Cardiac fibroblast (primary cell): Measurements from ENCODE around the gene PLA2G7.

Source experiments
- DNase-seq, 2 donors: peaks; one replicate each; pipeline versions ENCODE4 v3.0.0 to v3.0.0-alpha.2; 2010; ENCODE audit warnings: low read depth in 2 of 2
- H3K4me3 ChIP-seq, 2 donors: replicated peaks in 1 of 2; 1 replicate in 1 of 2; 2 replicates in 1 of 2; pipeline ENCODE4 v1.5.1; 2011; ENCODE audit warnings: low read depth in 2 of 2, low read length in 2 of 2, mild to moderate bottlenecking in 2 of 2, moderate library complexity in 1 of 2
- CTCF ChIP-seq: IDR thresholded peaks from one replicate; pipeline ENCODE4 v1.5.1; 2011; ENCODE audit warnings: low read depth, mild to moderate bottlenecking, low read length, inconsistent platforms

PLA2G7 gene

GRCh38 chr6:46676604-46677313, 58.4 kb downstream of the PLA2G7 start:
- H3K4me3 ChIP-seq, result no peak overlapping the region
- TF ChIP-seq CTCF, result no peak
- no peak for DNase-seq

GRCh38 chr6:46674410-46674809, 60.8 kb downstream of the PLA2G7 start:
- TF ChIP-seq CTCF, result no peak
- DNase-seq, result no peak

GRCh38 chr6:46667377-46667776, 67.8 kb downstream of the PLA2G7 start:
- TF ChIP-seq CTCF, result no peak
- DNase-seq, result no peak
- no peak overlapping the region for H3K4me3 ChIP-seq

More at GRCh38 chr6:46674410-46674809, 60.8 kb downstream of the PLA2G7 start:
- no peak overlapping the region for H3K4me3 ChIP-seq

GRCh38 chr6:46661483-46661882, 73.7 kb downstream of the PLA2G7 start:
- H3K4me3 ChIP-seq, result no peak overlapping the region
- no peak for DNase-seq
- TF ChIP-seq CTCF, result no peak

GRCh38 chr6:46657642-46658041, 77.5 kb downstream of the PLA2G7 start:
- no peak for TF ChIP-seq CTCF
- DNase-seq, result no peak
- H3K4me3 ChIP-seq, result no peak overlapping the region

- DNase-seq, result peak in 1 of 2 donors; percentile 5
These were observed 79.4 kb downstream of the PLA2G7 start for GRCh38 chr6:46655803-46656202.

More at GRCh38 chr6:46655803-46656202, 79.4 kb downstream of the PLA2G7 start:
- peak; percentile 32 for TF ChIP-seq CTCF
- no peak overlapping the region for H3K4me3 ChIP-seq
